ENCODE measurements around the gene ZSCAN20.

ZSCAN20 gene

DNA sequence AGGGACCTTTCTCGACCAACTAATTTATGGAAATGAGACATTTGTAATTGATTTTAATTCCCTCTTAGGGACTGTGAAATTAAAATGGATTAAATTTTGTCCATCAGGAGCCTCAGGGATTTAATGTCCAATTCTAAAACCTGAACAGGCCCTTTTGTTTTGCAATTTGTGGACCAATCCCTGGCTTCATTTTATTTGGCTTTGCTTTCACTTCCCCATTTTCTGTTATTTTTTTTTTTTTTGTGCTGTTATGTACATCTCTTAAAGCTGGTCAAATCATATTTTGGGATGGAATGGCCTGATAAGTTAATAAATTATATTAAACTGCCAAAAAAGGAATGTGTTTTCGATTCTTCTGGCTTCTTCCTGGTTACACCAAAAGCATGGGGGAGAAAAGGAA lies 28.9 kb downstream of the ZSCAN20 start:
- TF ChIP-seq ESRRG (CRISPR knock-in tag; IDR thresholded peaks at IDR 0.05) (no peak), SNAI2 (CRISPR knock-in tag; IDR thresholded peaks at IDR 0.05) (no peak), ISL1 (CRISPR knock-in tag; IDR thresholded peaks at IDR 0.05) (no peak), RARB (CRISPR knock-in tag; IDR thresholded peaks at IDR 0.05) (no peak)
- TF ChIP-seq, protein P1, sequence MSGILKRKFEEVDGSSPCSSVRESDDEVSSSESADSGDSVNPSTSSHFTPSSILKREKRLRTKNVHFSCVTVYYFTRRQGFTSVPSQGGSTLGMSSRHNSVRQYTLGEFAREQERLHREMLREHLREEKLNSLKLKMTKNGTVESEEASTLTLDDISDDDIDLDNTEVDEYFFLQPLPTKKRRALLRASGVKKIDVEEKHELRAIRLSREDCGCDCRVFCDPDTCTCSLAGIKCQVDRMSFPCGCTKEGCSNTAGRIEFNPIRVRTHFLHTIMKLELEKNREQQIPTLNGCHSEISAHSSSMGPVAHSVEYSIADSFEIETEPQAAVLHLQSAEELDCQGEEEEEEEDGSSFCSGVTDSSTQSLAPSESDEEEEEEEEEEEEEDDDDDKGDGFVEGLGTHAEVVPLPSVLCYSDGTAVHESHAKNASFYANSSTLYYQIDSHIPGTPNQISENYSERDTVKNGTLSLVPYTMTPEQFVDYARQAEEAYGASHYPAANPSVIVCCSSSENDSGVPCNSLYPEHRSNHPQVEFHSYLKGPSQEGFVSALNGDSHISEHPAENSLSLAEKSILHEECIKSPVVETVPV (CRISPR knock-in tag; IDR thresholded peaks at IDR 0.05): no peak
- TF ChIP-seq, protein P2, sequence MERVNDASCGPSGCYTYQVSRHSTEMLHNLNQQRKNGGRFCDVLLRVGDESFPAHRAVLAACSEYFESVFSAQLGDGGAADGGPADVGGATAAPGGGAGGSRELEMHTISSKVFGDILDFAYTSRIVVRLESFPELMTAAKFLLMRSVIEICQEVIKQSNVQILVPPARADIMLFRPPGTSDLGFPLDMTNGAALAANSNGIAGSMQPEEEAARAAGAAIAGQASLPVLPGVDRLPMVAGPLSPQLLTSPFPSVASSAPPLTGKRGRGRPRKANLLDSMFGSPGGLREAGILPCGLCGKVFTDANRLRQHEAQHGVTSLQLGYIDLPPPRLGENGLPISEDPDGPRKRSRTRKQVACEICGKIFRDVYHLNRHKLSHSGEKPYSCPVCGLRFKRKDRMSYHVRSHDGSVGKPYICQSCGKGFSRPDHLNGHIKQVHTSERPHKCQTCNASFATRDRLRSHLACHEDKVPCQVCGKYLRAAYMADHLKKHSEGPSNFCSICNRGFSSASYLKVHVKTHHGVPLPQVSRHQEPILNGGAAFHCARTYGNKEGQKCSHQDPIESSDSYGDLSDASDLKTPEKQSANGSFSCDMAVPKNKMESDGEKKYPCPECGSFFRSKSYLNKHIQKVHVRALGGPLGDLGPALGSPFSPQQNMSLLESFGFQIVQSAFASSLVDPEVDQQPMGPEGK (CRISPR knock-in tag; IDR thresholded peaks at IDR 0.05; ENCODE audit: borderline replicate concordance): no peak
- TF ChIP-seq, protein P3, sequence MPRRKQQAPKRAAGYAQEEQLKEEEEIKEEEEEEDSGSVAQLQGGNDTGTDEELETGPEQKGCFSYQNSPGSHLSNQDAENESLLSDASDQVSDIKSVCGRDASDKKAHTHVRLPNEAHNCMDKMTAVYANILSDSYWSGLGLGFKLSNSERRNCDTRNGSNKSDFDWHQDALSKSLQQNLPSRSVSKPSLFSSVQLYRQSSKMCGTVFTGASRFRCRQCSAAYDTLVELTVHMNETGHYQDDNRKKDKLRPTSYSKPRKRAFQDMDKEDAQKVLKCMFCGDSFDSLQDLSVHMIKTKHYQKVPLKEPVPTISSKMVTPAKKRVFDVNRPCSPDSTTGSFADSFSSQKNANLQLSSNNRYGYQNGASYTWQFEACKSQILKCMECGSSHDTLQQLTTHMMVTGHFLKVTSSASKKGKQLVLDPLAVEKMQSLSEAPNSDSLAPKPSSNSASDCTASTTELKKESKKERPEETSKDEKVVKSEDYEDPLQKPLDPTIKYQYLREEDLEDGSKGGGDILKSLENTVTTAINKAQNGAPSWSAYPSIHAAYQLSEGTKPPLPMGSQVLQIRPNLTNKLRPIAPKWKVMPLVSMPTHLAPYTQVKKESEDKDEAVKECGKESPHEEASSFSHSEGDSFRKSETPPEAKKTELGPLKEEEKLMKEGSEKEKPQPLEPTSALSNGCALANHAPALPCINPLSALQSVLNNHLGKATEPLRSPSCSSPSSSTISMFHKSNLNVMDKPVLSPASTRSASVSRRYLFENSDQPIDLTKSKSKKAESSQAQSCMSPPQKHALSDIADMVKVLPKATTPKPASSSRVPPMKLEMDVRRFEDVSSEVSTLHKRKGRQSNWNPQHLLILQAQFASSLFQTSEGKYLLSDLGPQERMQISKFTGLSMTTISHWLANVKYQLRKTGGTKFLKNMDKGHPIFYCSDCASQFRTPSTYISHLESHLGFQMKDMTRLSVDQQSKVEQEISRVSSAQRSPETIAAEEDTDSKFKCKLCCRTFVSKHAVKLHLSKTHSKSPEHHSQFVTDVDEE (CRISPR knock-in tag; IDR thresholded peaks at IDR 0.05): no peak
- TF ChIP-seq, protein P4, sequence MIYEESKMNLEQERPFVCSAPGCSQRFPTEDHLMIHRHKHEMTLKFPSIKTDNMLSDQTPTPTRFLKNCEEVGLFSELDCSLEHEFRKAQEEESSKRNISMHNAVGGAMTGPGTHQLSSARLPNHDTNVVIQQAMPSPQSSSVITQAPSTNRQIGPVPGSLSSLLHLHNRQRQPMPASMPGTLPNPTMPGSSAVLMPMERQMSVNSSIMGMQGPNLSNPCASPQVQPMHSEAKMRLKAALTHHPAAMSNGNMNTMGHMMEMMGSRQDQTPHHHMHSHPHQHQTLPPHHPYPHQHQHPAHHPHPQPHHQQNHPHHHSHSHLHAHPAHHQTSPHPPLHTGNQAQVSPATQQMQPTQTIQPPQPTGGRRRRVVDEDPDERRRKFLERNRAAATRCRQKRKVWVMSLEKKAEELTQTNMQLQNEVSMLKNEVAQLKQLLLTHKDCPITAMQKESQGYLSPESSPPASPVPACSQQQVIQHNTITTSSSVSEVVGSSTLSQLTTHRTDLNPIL (CRISPR knock-in tag; IDR thresholded peaks at IDR 0.05; ENCODE audit: low read depth): no peak
- ATAC-seq: no peak

DNA sequence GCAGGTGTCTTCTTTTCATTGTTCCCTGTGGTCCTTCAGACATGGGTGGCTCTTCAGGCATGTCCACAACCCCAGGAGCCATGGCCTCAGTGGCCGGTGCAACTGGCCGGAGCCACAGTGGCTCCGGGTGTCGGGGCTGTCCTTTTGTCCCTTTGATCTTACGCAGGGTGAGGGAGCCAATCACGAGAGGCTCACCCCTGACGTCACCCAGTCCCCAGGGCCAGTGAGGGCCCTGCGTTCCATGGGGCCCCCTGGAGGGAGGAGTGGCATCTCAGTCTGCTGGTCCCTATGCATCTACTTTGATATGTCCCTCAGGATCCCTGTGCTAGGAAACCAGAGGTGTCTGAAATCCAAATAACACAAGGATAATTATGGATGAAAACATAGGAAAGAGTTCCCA lies 29.3 kb downstream of the ZSCAN20 start:
- no peak for ATAC-seq
- no peak for TF ChIP-seq ZNF565 (CRISPR knock-in tag; conservative IDR thresholded peaks at IDR 0.05; ENCODE audit: low read depth)
- TF ChIP-seq TCF4 (CRISPR knock-in tag; IDR thresholded peaks at IDR 0.05; ENCODE audit: borderline replicate concordance): no peak
- TF ChIP-seq, protein P2 (CRISPR knock-in tag; IDR thresholded peaks at IDR 0.05; ENCODE audit: borderline replicate concordance): no peak
- no peak for TF ChIP-seq ESRRG (CRISPR knock-in tag; IDR thresholded peaks at IDR 0.05)
- TF ChIP-seq, protein P3 (CRISPR knock-in tag; IDR thresholded peaks at IDR 0.05): no peak
- TF ChIP-seq, protein P1 (CRISPR knock-in tag; IDR thresholded peaks at IDR 0.05): no peak
- TF ChIP-seq BACH2 (CRISPR knock-in tag; IDR thresholded peaks at IDR 0.05; ENCODE audit: borderline replicate concordance): no peak
- TF ChIP-seq PPARA (CRISPR knock-in tag; IDR thresholded peaks at IDR 0.05; ENCODE audit: borderline replicate concordance): no peak
- no peak for TF ChIP-seq GLIS3 (CRISPR knock-in tag; IDR thresholded peaks at IDR 0.05)
- no peak for TF ChIP-seq ZNF70 (CRISPR knock-in tag; IDR thresholded peaks at IDR 0.05)
- no peak for TF ChIP-seq CSDC2 (CRISPR knock-in tag; IDR thresholded peaks at IDR 0.05)
- TF ChIP-seq, protein P4 (CRISPR knock-in tag; IDR thresholded peaks at IDR 0.05; ENCODE audit: low read depth): no peak
- TF ChIP-seq OSR1 (CRISPR knock-in tag; IDR thresholded peaks at IDR 0.05): no peak
- no peak for TF ChIP-seq RARB (CRISPR knock-in tag; IDR thresholded peaks at IDR 0.05)

Data from SK-N-SH treated with all-trans-retinoic acid at 6 μM for 48 hours (cell line).